NCI-H146 treated with DMSO at 0.1 percent for 48 hours (cell line): ENCODE data around the gene HSPG2.

Experiments used
- DNase-seq: peaks from one replicate; lab custom pipeline; 2025; ENCODE audit not compliant: unreplicated experiment; lab: John Stamatoyannopoulos, UW

HSPG2 gene

GRCh38 chr1:21867451-21867996 is 69.6 kb downstream of the HSPG2 start:
- no peak for DNase-seq

DNA sequence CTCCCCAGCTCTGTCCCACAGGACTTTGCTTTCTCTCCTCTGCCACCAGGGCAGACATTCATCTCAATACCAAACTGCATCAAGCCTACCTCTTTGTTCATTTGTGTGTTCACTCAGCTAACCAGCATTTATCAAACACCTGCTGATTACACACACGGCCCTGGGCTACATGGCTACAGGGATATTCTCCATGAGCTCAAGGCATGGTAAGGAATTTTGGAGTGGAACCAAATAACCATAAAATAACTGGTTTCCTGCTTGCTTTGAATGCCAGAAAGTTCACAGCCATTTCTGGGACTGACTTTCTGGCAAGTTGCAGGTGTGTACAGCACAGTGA is 70.4 kb downstream of the HSPG2 start:
- no peak for DNase-seq

GRCh38 chr1:21865943-21866706 is 71.0 kb downstream of the HSPG2 start:
- DNase-seq = no peak

GRCh38 chr1:21865609-21865942 is 71.5 kb downstream of the HSPG2 start:
- no peak for DNase-seq

GRCh38 chr1:21864730-21865129 is 72.4 kb downstream of the HSPG2 start:
- no peak for DNase-seq

GRCh38 chr1:21863981-21864380 is 73.1 kb downstream of the HSPG2 start:
- no peak for DNase-seq

DNA sequence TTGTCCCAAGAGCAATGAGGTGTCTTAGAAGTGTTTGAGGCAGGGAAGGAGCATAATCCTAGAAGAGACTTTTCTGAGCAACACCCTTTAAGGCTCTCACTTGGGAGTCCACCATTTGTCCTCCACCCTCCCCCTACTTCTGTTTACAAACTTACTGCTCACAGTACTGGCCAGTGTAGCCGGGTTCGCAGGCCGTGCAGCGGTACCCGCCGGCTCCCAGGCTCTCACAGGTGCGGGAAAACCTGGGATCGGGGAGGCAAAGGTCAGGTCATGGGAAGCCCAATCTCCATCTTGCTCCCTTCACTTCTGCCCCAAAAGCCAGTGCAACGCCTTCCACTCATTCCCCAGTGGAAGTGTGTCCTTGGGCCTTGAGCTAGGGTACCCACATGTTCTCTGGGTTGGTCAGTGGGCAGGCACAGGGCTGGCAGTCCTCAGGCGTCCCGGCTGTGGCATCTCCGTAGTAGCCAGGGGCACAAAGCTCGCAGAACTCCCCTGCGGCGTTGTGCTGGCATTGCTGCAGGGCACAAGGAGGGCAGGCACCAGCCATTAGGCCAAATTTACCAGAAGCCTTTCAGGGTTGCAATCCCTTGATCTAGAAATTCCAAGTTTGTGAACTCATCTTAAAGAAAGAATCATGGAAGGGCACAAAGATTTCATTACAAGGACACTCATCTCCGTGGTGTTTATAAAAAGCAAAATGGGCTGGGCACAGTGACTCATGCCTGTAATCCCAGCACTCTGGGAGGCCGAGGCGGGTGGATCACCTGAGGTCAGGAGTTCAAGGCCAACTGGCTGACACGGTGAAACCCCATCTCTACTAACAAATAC is 75.3 kb downstream of the HSPG2 start:
- no peak for DNase-seq

DNA sequence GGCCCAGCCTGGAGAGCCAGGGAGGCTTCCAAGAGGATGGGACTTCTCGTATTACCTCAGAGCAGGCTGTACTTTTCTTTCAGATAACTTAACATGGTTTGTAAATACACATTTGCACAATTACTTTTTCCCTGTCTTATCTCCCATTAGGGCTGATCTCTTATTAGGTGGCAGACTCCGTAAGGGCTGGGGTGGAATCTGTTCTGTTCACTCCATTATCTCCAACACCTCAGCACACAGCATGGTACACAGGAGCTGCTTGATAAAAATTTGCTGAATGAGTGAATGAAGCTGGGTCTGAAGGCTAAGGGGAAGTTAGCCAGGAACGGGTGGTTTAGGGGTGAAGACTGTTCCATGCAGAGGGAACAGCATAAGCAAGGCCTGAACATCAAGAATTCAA is 76.1 kb downstream of the HSPG2 start:
- DNase-seq = no peak

- DNase-seq = no peak
Measured at GRCh38 chr1:21859669-21860179, 77.4 kb downstream of the HSPG2 start.

- DNase-seq = no peak
Measured at GRCh38 chr1:21857840-21858670, 79.1 kb downstream of the HSPG2 start.

- no peak for DNase-seq
Measured at GRCh38 chr1:21857142-21857839, 79.8 kb downstream of the HSPG2 start.

DNA sequence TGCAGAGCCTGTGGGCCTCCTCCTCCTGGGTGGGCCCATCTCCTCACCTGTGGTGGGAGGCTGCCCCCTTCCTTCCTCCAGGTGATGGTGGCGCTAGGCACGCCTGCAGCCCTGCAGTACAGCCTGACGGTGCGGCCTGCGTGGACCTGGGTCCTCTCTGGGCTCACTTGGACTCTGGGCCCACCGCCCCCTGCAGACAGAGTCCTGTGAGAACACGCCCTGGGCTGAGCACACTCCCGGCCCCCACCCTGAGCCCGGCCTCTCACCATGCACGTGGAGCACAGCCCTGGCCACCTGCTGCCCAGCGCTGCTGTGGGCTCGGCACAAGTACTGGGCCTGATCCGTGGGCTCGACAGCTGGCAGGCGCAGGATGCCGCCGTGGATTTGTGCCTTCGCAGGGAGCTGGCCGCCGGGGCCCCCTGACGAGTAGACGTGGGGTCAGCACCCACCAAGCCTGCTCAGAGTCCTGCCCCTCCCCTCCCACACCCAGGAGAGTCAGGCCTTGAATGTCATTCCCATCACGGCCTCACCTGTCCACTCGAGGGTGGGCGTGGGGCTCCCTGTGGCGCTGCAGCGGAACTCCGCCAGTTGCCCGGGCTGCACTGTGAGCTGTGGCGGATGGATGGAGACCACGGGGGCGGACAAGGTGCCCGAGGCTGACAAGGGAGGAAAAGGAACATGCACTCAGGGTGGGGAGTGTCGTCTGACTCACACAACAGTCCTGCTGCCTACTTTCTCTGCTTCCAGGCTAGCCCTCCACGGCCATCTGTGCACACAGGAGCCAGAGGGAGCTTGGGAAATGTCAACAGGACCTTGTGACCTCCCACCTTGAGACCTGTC is 81.6 kb downstream of the HSPG2 start:
- no peak for DNase-seq

GRCh38 chr1:21854751-21855131 is 82.4 kb downstream of the HSPG2 start:
- no peak for DNase-seq

- no peak for DNase-seq
Measured at GRCh38 chr1:21854090-21854750, 82.9 kb downstream of the HSPG2 start.

DNA sequence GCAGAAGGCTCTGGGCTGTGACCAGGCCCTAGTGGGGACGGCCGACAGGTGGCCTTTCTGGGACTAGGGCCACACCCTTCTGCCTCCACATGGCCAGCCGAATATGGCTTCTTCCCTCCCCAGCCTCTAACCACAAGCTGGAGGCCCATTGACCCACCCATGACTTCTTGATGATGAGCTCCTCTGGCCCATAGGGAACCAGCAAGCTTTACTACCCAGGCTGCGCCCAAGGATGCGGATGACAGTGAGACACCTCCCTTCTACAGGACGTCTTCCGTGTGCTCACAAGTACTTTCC is 84.0 kb downstream of the HSPG2 start:
- DNase-seq = no peak

GRCh38 chr1:21852282-21853130 is 84.6 kb downstream of the HSPG2 start:
- no peak for DNase-seq

GRCh38 chr1:21851430-21852250 is 85.5 kb downstream of the HSPG2 start:
- no peak for DNase-seq
